ENCODE results near the gene LCE7A.

Gene LCE7A

GRCh38 chr1:152880316-152880715 is 20.5 kb downstream of the LCE7A start:
- no peak for DNase-seq (ENCODE audit: low read depth)

- DNase-seq (ENCODE audit: low read depth), result no peak
Measured at GRCh38 chr1:152880907-152881306, 21.1 kb downstream of the LCE7A start.

GRCh38 chr1:152884085-152884484 is 24.3 kb downstream of the LCE7A start:
- DNase-seq (ENCODE audit: low read depth), result no peak

GRCh38 chr1:152884506-152884905 is 24.7 kb downstream of the LCE7A start:
- DNase-seq (ENCODE audit: low read depth), result no peak

GRCh38 chr1:152884966-152885624 is 25.3 kb downstream of the LCE7A start:
- no peak for DNase-seq (ENCODE audit: low read depth)

- no peak for DNase-seq (ENCODE audit: low read depth)
Measured at GRCh38 chr1:152886085-152886484, 26.3 kb downstream of the LCE7A start.

- DNase-seq (ENCODE audit: low read depth), result no peak
Measured at GRCh38 chr1:152886758-152887409, 27.1 kb downstream of the LCE7A start.

- no peak for DNase-seq (ENCODE audit: low read depth)
Measured at GRCh38 chr1:152888126-152888525, 28.3 kb downstream of the LCE7A start.

GRCh38 chr1:152899027-152899426 is 39.2 kb downstream of the LCE7A start:
- DNase-seq (ENCODE audit: low read depth), result no peak

- DNase-seq (ENCODE audit: low read depth), result no peak
Measured at GRCh38 chr1:152899883-152900282, 40.1 kb downstream of the LCE7A start.

GRCh38 chr1:152901631-152902030 is 41.8 kb downstream of the LCE7A start:
- no peak for DNase-seq (ENCODE audit: low read depth)

- no peak for DNase-seq (ENCODE audit: low read depth)
Measured at GRCh38 chr1:152902636-152903035, 42.8 kb downstream of the LCE7A start.

GRCh38 chr1:152904688-152905440 is 45.1 kb downstream of the LCE7A start:
- no peak for DNase-seq (ENCODE audit: low read depth)

- no peak for DNase-seq (ENCODE audit: low read depth)
Measured at GRCh38 chr1:152906023-152906565, 46.3 kb downstream of the LCE7A start.

- no peak for DNase-seq (ENCODE audit: low read depth)
Measured at GRCh38 chr1:152907686-152908601, 48.1 kb downstream of the LCE7A start, which contains the start of gene IVL. IVL (plus strand) TSS chr1:152908546; CDS start chr1:152909798, 1,252 bp downstream.

GRCh38 chr1:152909206-152909605 is 49.4 kb downstream of the LCE7A start:
- no peak for DNase-seq (ENCODE audit: low read depth)

All from stimulated activated CD8-positive, alpha-beta memory T cell treated with anti-CD3 and anti-CD28 coated beads, Interleukin-4, amount 100 ng/mL, for 24 hours (primary cell).